Measurements from ENCODE around the gene GCDH.
A peak's percentile ranks its signal among the peaks of the same experiment; 100 is the strongest.
"Not testable (repeated sequence)": the region's sequence is repeated elsewhere in the genome, so short reads cannot be mapped to it uniquely, and the experiment has no call there.

Gene GCDH

GRCh38 chr19:12890787-12891552, at the start of gene GCDH:
Gene GCDH (plus strand): TSS chr19:12891160. CDS start chr19:12891305, 145 bp downstream.
- peak; percentile 99 for DNase-seq

DNA sequence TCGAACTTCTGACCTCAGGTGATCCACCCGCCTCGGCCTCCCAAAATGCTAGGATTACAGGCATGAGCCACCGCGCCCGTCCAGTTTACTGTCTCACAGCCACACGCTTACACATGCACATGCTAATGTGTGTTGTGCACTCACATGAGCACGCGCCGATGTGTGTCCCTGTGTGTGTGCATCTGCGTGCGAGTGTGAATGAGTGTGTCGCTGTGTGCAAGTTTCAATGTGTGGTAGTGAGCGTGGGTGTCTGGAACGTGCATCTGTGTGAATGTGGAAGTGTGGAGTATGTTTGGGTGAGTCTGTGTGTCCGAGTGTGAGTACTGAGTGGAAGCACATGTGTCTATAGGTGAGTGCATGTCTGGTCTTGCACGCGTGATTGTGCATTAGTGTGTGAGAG, 48.4 kb upstream of the GCDH start:
- DNase-seq = no peak

DNA sequence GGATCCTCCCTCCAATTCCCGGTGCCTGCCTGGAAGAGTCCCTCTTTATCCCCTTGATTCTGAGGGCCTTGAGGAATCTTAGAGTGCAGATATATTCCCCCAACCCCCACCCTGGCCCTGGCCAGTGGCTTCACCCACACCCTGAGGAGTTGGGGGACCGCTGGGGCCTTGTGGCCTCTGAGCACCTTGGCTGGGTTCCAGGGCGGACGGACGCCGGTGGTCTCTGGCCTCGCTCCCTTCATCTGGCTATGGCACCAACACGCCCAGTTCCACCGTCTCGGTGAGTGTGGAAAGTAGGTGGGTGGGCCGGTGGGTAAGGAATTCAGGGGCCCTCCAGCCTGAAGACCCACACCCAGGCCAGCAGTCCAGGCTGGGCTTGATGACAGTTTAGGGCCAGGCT, 47.6 kb upstream of the GCDH start:
- no peak for DNase-seq

- DNase-seq = no peak
Measured at GRCh38 chr19:12843999-12844732, 46.8 kb upstream of the GCDH start.

DNA sequence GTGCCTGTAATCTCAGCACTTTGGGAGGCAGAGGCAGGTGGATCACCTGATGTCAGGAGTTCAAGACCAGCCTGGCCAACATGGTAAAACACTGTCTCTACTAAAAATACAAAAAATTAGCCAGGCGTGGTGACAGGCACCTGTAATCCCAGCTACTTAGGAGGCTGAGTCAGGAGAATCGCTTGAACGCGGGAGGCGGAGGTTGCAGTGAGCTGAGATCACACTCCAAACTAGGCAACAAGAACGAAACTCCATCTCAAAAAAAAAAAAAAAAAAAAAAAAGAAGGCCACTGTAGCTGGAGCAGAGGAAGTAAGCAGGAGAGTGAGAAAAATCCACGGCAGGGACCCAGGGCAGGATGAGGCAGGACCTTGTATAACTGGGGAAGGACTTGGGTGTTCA, 44.3 kb upstream of the GCDH start:
- not testable (repeated sequence) for DNase-seq

DNA sequence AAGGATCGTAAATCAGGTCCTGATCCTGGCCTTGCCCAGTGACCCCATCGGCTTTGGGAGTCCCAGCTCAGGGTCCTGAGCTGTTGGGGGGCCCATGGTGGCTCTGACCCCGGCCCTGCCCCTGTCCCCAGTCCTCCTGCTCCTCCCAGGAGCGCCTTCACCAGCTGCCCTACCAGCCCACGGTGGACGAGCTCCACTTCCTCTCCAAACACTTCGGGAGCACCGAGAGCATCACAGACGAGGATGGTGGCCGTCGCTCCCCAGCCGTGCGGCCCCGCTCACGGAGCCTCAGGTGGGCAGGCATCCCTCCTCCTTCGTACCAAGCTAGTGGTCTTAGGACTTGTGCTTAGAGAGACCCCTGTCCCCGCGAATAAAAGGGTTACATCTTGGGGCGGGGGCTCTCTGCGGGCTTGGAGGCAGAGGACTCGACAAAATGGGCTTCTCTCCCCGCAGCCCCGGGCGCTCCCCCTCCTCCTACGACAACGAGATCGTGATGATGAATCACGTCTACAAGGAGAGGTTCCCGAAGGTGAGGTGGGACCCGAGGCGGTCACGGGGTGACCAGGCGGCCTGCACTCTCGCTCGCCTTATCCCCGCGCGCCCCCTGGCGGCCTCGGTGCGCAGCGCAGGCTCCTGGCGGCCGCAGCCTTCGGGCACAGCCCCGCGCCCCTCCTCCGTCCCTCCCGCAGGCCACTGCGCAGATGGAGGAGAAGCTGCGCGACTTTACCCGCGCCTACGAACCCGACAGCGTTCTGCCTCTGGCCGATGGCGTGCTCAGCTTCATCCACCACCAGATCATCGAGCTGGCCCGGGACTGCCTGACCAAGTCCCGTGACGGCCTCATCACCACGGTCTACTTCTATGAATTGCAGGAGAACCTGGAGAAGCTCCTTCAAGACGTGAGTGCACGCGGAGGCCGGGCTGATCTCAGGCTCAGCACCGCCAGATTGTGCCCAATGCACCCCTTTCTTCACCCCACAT, 43.5 kb upstream of the GCDH start:
- DNase-seq = peak; percentile 93

DNA sequence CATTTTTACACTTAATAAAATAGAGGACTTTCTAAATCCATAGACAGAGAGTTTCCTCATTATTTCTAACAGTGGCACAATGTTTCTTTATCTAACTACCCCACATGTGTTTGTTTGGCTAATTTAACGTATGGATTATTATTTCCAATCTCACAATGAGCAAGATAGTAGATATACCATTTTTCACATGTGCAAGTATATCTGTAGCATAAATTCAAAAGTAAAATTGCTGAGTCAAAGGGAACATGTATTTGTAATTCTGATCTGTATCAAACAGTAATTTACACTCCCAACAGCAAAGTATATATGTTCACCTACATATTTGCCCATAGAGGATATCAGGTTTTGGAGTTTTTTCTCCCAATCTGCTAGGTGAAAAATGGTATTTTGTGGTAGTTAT, 34.3 kb upstream of the GCDH start:
- DNase-seq = no peak

- DNase-seq = no peak
Measured at GRCh38 chr19:12858041-12858928, 32.7 kb upstream of the GCDH start.

GRCh38 chr19:12859546-12859945, 31.4 kb upstream of the GCDH start:
- no peak for DNase-seq

- DNase-seq = no peak
Measured at GRCh38 chr19:12864143-12864542, 26.8 kb upstream of the GCDH start.

- DNase-seq = no peak
Measured at GRCh38 chr19:12864721-12865715, 25.9 kb upstream of the GCDH start.

GRCh38 chr19:12865746-12866415, 25.1 kb upstream of the GCDH start:
- no peak for DNase-seq

GRCh38 chr19:12866416-12867119, 24.4 kb upstream of the GCDH start:
- DNase-seq = no peak

GRCh38 chr19:12867120-12868099, 23.6 kb upstream of the GCDH start:
- peak; percentile 91 for DNase-seq

- DNase-seq = no peak
Measured at GRCh38 chr19:12868540-12869112, 22.3 kb upstream of the GCDH start.

DNA sequence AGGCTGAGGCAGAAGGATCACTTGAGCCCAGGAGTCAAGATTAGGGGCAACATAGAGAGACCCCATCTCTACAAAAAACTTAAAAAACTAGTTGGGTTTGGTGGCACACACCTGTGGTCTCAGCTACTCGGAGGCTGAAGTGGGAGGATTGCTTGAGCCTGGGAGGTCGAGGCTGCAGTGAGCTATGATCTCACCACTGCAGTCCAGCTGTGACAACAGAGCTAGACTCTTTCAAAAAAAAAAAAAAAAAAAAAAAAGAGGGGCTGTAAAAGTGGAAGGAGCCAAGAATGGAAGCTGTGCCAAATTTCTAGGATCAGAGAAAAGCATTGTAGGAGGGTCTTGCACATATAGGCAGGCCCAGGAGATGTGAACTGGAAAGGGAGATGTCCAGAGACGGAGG, 19.3 kb upstream of the GCDH start:
- no peak for DNase-seq

- no peak for DNase-seq
Measured at GRCh38 chr19:12872255-12872654, 18.7 kb upstream of the GCDH start.

Measured in eye (tissue), 1 donor.